ENCODE data around the gene RSPH6A.

Gene RSPH6A

GRCh38 chr19:45798995-45799517 is 16.1 kb downstream of the RSPH6A start (continued):
- peak; percentile 76 for TF ChIP-seq CTCF (tag by site-specific recombination; IDR thresholded peaks at IDR 0.05)
- no peak for TF ChIP-seq ZNF121 (tag by site-specific recombination; IDR thresholded peaks at IDR 0.05)
- TF ChIP-seq ZNF792 (tag by site-specific recombination; IDR thresholded peaks at IDR 0.05), result no peak
- TF ChIP-seq ZNF76 (tag by site-specific recombination; IDR thresholded peaks at IDR 0.05; ENCODE audit: borderline replicate concordance, low read depth), result no peak
- TF ChIP-seq ZNF449 (tag by site-specific recombination; IDR thresholded peaks at IDR 0.05), result no peak
- no peak for TF ChIP-seq ZNF404 (tag by site-specific recombination; IDR thresholded peaks at IDR 0.05)
- TF ChIP-seq ZNF2 (tag by site-specific recombination; IDR thresholded peaks at IDR 0.05), result peak; percentile 80; the same call in 1 of the 2 replicates
- TF ChIP-seq ZNF488 (tag by site-specific recombination; IDR thresholded peaks at IDR 0.05), result no peak
- TF ChIP-seq ZBTB6 (tag by site-specific recombination; IDR thresholded peaks at IDR 0.05), result no peak
- no peak for TF ChIP-seq REST (tag by site-specific recombination; IDR thresholded peaks at IDR 0.05)
- peak; percentile 75 for TF ChIP-seq PRDM10 (tag by site-specific recombination; IDR thresholded peaks at IDR 0.05)
- TF ChIP-seq KLF1 (tag by site-specific recombination; IDR thresholded peaks at IDR 0.05), result no peak
- TF ChIP-seq EGR2 (tag by site-specific recombination; IDR thresholded peaks at IDR 0.05; ENCODE audit: low read depth), result peak; percentile 95
- TF ChIP-seq KLF16 (tag by site-specific recombination; IDR thresholded peaks at IDR 0.05), result no peak
- TF ChIP-seq ZNF707 (tag by site-specific recombination; IDR thresholded peaks at IDR 0.05), result no peak
- TF ChIP-seq ZBTB48 (tag by site-specific recombination; IDR thresholded peaks at IDR 0.05), result no peak
- TF ChIP-seq ZNF639 (tag by site-specific recombination; IDR thresholded peaks at IDR 0.05), result no peak
- TF ChIP-seq KLF8 (tag by site-specific recombination; IDR thresholded peaks at IDR 0.05), result no peak
- TF ChIP-seq ZNF16 (tag by site-specific recombination; IDR thresholded peaks at IDR 0.05; ENCODE audit: low read depth), result no peak
- peak; percentile 39; the same call in 1 of the 2 replicates for TF ChIP-seq KLF9 (tag by site-specific recombination; IDR thresholded peaks at IDR 0.05; ENCODE audit: low read depth)
- no peak for TF ChIP-seq ZNF324 (tag by site-specific recombination; IDR thresholded peaks at IDR 0.05)
- TF ChIP-seq ZNF354C (tag by site-specific recombination; IDR thresholded peaks at IDR 0.05; ENCODE audit: borderline replicate concordance, low read depth), result no peak
- 0 out of 2 replicates have a peak, but pooled peaks have one; percentile 47 for TF ChIP-seq WT1 (tag by site-specific recombination; IDR thresholded peaks at IDR 0.05)

All from HEK293 (cell line).